ENCODE data around the gene MAGI1. TPM values are rescaled to one million over a fixed set of nuclear protein-coding genes. Genes with fewer than 3 reads are reported as not detected.

The MAGI1 gene
- total RNA-seq, 5 donors from 2014 or later (not counting 1 experiment from before 2014, with no cell fraction given), result 0.23 to 0.63 (median 0.29) TPM

- CTCF ChIA-PET, result no interaction called here
- ATAC-seq (replicated peaks in 1 of 4), result no peak
- POLR2A ChIA-PET, result no interaction called here
Measured at GRCh38 chr3:65836047-65836446, 202.7 kb downstream of the MAGI1 start.

GRCh38 chr3:65833761-65834505 lies 204.8 kb downstream of the MAGI1 start:
- H3K9me3 Mint-ChIP-seq, result peaks cover 2 to 7% (median 6%) of the 10 kb centered on the region in 3 donors
- no peak overlapping the region for H3K27ac Mint-ChIP-seq
- H3K27ac ChIP-seq (ENCODE audit: low read length), result no peak overlapping the region
- no peak for DNase-seq
- no peaks in the 10 kb centered on the region for H3K4me1 ChIP-seq (ENCODE audit: control insufficient read depth in 1 of 2, extremely low read depth in 1 of 2, insufficient read depth in 2 of 2, low read length in 2 of 2)
- H3K27me3 ChIP-seq (replicated peaks in 1 of 2; ENCODE audit: control insufficient read depth in 2 of 2, extremely low read depth in 1 of 2, insufficient read depth in 2 of 2, low read length in 1 of 2), result no peaks in the 10 kb centered on the region
- CTCF ChIA-PET, result no interaction called here
- no peaks in the 10 kb centered on the region for H3K4me1 Mint-ChIP-seq
- POLR2A ChIA-PET, result no interaction called here
- no peaks in the 10 kb centered on the region for H3K36me3 Mint-ChIP-seq
- no peak for ATAC-seq (replicated peaks in 1 of 4)
- no peak overlapping the region for H3K4me3 ChIP-seq (ENCODE audit: control insufficient read depth in 1 of 2, extremely low read depth in 1 of 2, low read length in 1 of 2)
- H3K9me3 ChIP-seq, result no peaks in the 10 kb centered on the region
- WGBS (ENCODE audit: insufficient coverage), result no CpG with 5 or more reads among the region's 2 CpGs
- no peaks in the 10 kb centered on the region for H3K27me3 Mint-ChIP-seq
- H3K36me3 ChIP-seq (ENCODE audit: control insufficient read depth in 2 of 2, extremely low read depth in 1 of 2, insufficient read depth in 1 of 2, low read length in 1 of 2), result no peaks in the 10 kb centered on the region
- H3K4me3 Mint-ChIP-seq, result no peak overlapping the region

More at GRCh38 chr3:65836047-65836446, 202.7 kb downstream of the MAGI1 start:
- H3K36me3 ChIP-seq (ENCODE audit: control insufficient read depth in 2 of 2, extremely low read depth in 1 of 2, insufficient read depth in 1 of 2, low read length in 1 of 2), result no peaks in the 10 kb centered on the region
- H3K27ac Mint-ChIP-seq, result no peak overlapping the region
- no peak for DNase-seq
- WGBS (ENCODE audit: insufficient coverage), result 44% methylated on average over 1 of the region's 1 CpG
- H3K4me3 Mint-ChIP-seq, result no peak overlapping the region
- H3K9me3 ChIP-seq, result no peaks in the 10 kb centered on the region
- no peaks in the 10 kb centered on the region for H3K4me1 Mint-ChIP-seq
- H3K27me3 Mint-ChIP-seq, result no peaks in the 10 kb centered on the region
- no peaks in the 10 kb centered on the region for H3K36me3 Mint-ChIP-seq
- H3K4me1 ChIP-seq (ENCODE audit: control insufficient read depth in 1 of 2, extremely low read depth in 1 of 2, insufficient read depth in 2 of 2, low read length in 2 of 2), result no peaks in the 10 kb centered on the region
- no peak overlapping the region for H3K27ac ChIP-seq (ENCODE audit: low read length)
- H3K4me3 ChIP-seq (ENCODE audit: control insufficient read depth in 1 of 2, extremely low read depth in 1 of 2, low read length in 1 of 2), result no peak overlapping the region
- peaks cover 2 to 7% (median 6%) of the 10 kb centered on the region in 3 donors for H3K9me3 Mint-ChIP-seq
- H3K27me3 ChIP-seq (replicated peaks in 1 of 2; ENCODE audit: control insufficient read depth in 2 of 2, extremely low read depth in 1 of 2, insufficient read depth in 2 of 2, low read length in 1 of 2), result no peaks in the 10 kb centered on the region

- H3K9me3 ChIP-seq, result no peaks in the 10 kb centered on the region
- H3K4me3 ChIP-seq (ENCODE audit: control insufficient read depth in 1 of 2, extremely low read depth in 1 of 2, low read length in 1 of 2), result no peak overlapping the region
- Mint-ChIP-seq H3K9me3 (peaks cover 0 to 6% (median 4%) of the 10 kb centered on the region in 3 donors), H3K27me3 (no peaks in the 10 kb centered on the region), H3K4me1 (no peaks in the 10 kb centered on the region), H3K27ac (no peak overlapping the region), H3K4me3 (no peak overlapping the region), H3K36me3 (no peaks in the 10 kb centered on the region)
- ATAC-seq (replicated peaks in 1 of 4), result no peak
- ChIA-PET POLR2A (no interaction called here), CTCF (no interaction called here)
- no peaks in the 10 kb centered on the region for H3K27me3 ChIP-seq (replicated peaks in 1 of 2; ENCODE audit: control insufficient read depth in 2 of 2, extremely low read depth in 1 of 2, insufficient read depth in 2 of 2, low read length in 1 of 2)
- H3K27ac ChIP-seq (ENCODE audit: low read length), result no peak overlapping the region
- no peaks in the 10 kb centered on the region for H3K36me3 ChIP-seq (ENCODE audit: control insufficient read depth in 2 of 2, extremely low read depth in 1 of 2, insufficient read depth in 1 of 2, low read length in 1 of 2)
- DNase-seq, result no peak
- no CpG with 5 or more reads among the region's 3 CpGs for WGBS (ENCODE audit: insufficient coverage)
- no peaks in the 10 kb centered on the region for H3K4me1 ChIP-seq (ENCODE audit: control insufficient read depth in 1 of 2, extremely low read depth in 1 of 2, insufficient read depth in 2 of 2, low read length in 2 of 2)
Measured at GRCh38 chr3:65831733-65832425, 206.8 kb downstream of the MAGI1 start.

DNA sequence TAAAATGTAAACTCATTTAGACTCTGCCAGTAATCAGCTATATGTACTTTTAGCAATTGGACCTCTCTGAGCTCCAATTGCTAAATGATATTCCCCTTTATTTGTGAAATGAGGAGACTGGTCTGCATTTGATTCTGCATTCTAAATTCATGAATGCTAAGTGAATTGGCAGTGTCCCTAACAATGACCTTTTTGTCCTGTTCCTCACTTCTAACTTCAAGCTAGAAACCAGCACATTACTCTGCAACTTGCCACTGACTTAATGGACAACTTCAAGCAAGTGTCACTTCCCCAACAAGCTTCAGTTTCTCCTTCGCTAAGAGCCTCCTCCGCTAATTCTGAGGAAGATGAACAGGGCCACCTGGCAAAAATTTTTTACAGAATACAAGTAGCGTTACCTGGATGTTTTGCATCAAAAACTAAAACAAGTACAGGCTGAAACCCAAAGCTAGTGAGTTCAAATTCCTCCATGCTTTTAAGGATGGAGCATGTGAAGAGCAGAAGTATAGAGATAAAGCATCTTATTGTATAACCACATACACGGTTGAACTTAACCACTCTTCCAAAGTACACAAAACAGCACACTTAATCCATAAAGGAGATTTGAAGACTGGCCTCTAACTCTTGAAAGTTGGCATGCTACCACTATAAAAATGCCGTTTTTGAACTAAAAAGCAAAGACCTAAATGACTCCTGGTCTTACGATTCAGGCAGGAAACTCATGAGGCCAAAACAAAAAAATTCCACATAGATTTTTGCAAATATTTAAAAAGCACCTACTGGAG lies 207.6 kb downstream of the MAGI1 start:
- WGBS (ENCODE audit: insufficient coverage), result 76% methylated on average over 3 of the region's 6 CpGs
- Mint-ChIP-seq H3K27me3 (no peaks in the 10 kb centered on the region), H3K4me3 (no peak overlapping the region), H3K27ac (no peak overlapping the region), H3K36me3 (no peaks in the 10 kb centered on the region), H3K4me1 (no peaks in the 10 kb centered on the region), H3K9me3 (peaks cover 0 to 6% (median 1%) of the 10 kb centered on the region in 3 donors)
- no peak for ATAC-seq (replicated peaks in 1 of 4)
- Histone ChIP-seq H3K36me3 (ENCODE audit: control insufficient read depth in 2 of 2, extremely low read depth in 1 of 2, insufficient read depth in 1 of 2, low read length in 1 of 2) (no peaks in the 10 kb centered on the region), H3K27me3 (replicated peaks in 1 of 2; ENCODE audit: control insufficient read depth in 2 of 2, extremely low read depth in 1 of 2, insufficient read depth in 2 of 2, low read length in 1 of 2) (no peaks in the 10 kb centered on the region), H3K4me3 (ENCODE audit: control insufficient read depth in 1 of 2, extremely low read depth in 1 of 2, low read length in 1 of 2) (no peak overlapping the region), H3K27ac (ENCODE audit: low read length) (no peak overlapping the region), H3K9me3 (no peaks in the 10 kb centered on the region), H3K4me1 (ENCODE audit: control insufficient read depth in 1 of 2, extremely low read depth in 1 of 2, insufficient read depth in 2 of 2, low read length in 2 of 2) (no peaks in the 10 kb centered on the region)
- ChIA-PET CTCF (no interaction called here), POLR2A (no interaction called here)
- DNase-seq, result no peak

- DNase-seq (no peak), ATAC-seq (replicated peaks in 1 of 4) (no peak)
- H3K27me3 Mint-ChIP-seq, result no peaks in the 10 kb centered on the region
- no peak overlapping the region for H3K27ac Mint-ChIP-seq
- POLR2A ChIA-PET, result no interaction called here
- no CpG with 5 or more reads among the region's 3 CpGs for WGBS (ENCODE audit: insufficient coverage)
- no peaks in the 10 kb centered on the region for H3K4me1 ChIP-seq (ENCODE audit: control insufficient read depth in 1 of 2, extremely low read depth in 1 of 2, insufficient read depth in 2 of 2, low read length in 2 of 2)
- no peaks in the 10 kb centered on the region for H3K4me1 Mint-ChIP-seq
- no peaks in the 10 kb centered on the region for H3K36me3 Mint-ChIP-seq
- H3K27ac ChIP-seq (ENCODE audit: low read length), result no peak overlapping the region
- no peaks in the 10 kb centered on the region for H3K9me3 Mint-ChIP-seq
- no peaks in the 10 kb centered on the region for H3K36me3 ChIP-seq (ENCODE audit: control insufficient read depth in 2 of 2, extremely low read depth in 1 of 2, insufficient read depth in 1 of 2, low read length in 1 of 2)
- CTCF ChIA-PET, result no interaction called here
- no peaks in the 10 kb centered on the region for H3K9me3 ChIP-seq
- H3K4me3 Mint-ChIP-seq, result no peak overlapping the region
- no peak overlapping the region for H3K4me3 ChIP-seq (ENCODE audit: control insufficient read depth in 1 of 2, extremely low read depth in 1 of 2, low read length in 1 of 2)
- no peaks in the 10 kb centered on the region for H3K27me3 ChIP-seq (replicated peaks in 1 of 2; ENCODE audit: control insufficient read depth in 2 of 2, extremely low read depth in 1 of 2, insufficient read depth in 2 of 2, low read length in 1 of 2)
Measured at GRCh38 chr3:65829228-65829627, 209.5 kb downstream of the MAGI1 start.

GRCh38 chr3:65828706-65829105 lies 210.0 kb downstream of the MAGI1 start:
- ATAC-seq (replicated peaks in 1 of 4), result no peak
- Histone ChIP-seq H3K27me3 (replicated peaks in 1 of 2; ENCODE audit: control insufficient read depth in 2 of 2, extremely low read depth in 1 of 2, insufficient read depth in 2 of 2, low read length in 1 of 2) (no peaks in the 10 kb centered on the region), H3K36me3 (ENCODE audit: control insufficient read depth in 2 of 2, extremely low read depth in 1 of 2, insufficient read depth in 1 of 2, low read length in 1 of 2) (no peaks in the 10 kb centered on the region), H3K4me3 (ENCODE audit: control insufficient read depth in 1 of 2, extremely low read depth in 1 of 2, low read length in 1 of 2) (no peak overlapping the region), H3K9me3 (no peaks in the 10 kb centered on the region), H3K4me1 (ENCODE audit: control insufficient read depth in 1 of 2, extremely low read depth in 1 of 2, insufficient read depth in 2 of 2, low read length in 2 of 2) (no peaks in the 10 kb centered on the region), H3K27ac (ENCODE audit: low read length) (no peak overlapping the region)
- H3K36me3 Mint-ChIP-seq, result no peaks in the 10 kb centered on the region
- POLR2A ChIA-PET, result no interaction called here
- 58% methylated on average over 2 of the region's 6 CpGs for WGBS (ENCODE audit: insufficient coverage)
- H3K27ac Mint-ChIP-seq, result no peak overlapping the region
- DNase-seq, result no peak
- no peaks in the 10 kb centered on the region for H3K9me3 Mint-ChIP-seq
- H3K27me3 Mint-ChIP-seq, result no peaks in the 10 kb centered on the region
- CTCF ChIA-PET, result no interaction called here
- no peaks in the 10 kb centered on the region for H3K4me1 Mint-ChIP-seq
- no peak overlapping the region for H3K4me3 Mint-ChIP-seq
